IMR-90 (cell line): Measurements from ENCODE around the gene STAT5B. TPM values are rescaled to one million over a fixed set of nuclear protein-coding genes. Genes with fewer than 3 reads are reported as not detected.

Experiments
- ATAC-seq: fragments of 200-7000 bp; cut with Tn5 transposase; 2 replicates; pipeline ENCODE4 v1.9.1; 2020; ENCODE audit warnings: low read depth, mild to moderate bottlenecking, moderate library complexity
- BruUV-seq: library from RNA; stranded (reverse); fragments of 400-500 nt; replicated peaks from 2 replicates; lab custom pipeline; 2021; lab: Mats Ljungman, UMichigan
- CTCF ChIA-PET: fragments of 300-600 bp; formaldehyde crosslinking; extraction: SDS; loops from one replicate; lab custom pipeline; 2021; ENCODE audit warnings: antibody characterized with exemption; lab: Yijun Ruan, JAX
- POLR2A ChIA-PET: fragments of 300-600 bp; sonication (Branson Sonifier 250); formaldehyde crosslinking; loops from one replicate; lab custom pipeline; 2022; ENCODE audit warnings: antibody characterized with exemption; ENCODE audit not compliant: unreplicated experiment; lab: Charles Lee
- DNase-seq: peaks from one replicate; pipeline ENCODE4 v3.0.0; 2013
- H2AFZ ChIP-seq: replicated peaks from 2 replicates; pipeline ENCODE3; 2013; ENCODE audit warnings: low read length, mild to moderate bottlenecking; ENCODE audit not compliant: poor library complexity
- H2AK5ac ChIP-seq: 2 replicates; pipeline ENCODE4 v1.6.1; 2013; ENCODE audit warnings: low read depth, low read length, inconsistent platforms
- H2AK9ac ChIP-seq: replicated peaks from 2 replicates; pipeline ENCODE3; 2013; ENCODE audit warnings: mild to moderate bottlenecking, low read depth, low read length, moderate library complexity; ENCODE audit not compliant: poor library complexity
- H2BK120ac ChIP-seq: 2 replicates; pipeline ENCODE4 v1.6.1; 2013; ENCODE audit warnings: low read depth, low read length, inconsistent platforms
- H2BK15ac ChIP-seq: 3 replicates; pipeline ENCODE4 v1.6.1; 2013; ENCODE audit warnings: low read depth, low read length, inconsistent platforms
- H2BK20ac ChIP-seq: 2 replicates; pipeline ENCODE4 v1.6.1; 2013; ENCODE audit warnings: low read depth, mild to moderate bottlenecking, inconsistent platforms, low read length, moderate library complexity
- H2BK5ac ChIP-seq: 2 replicates; pipeline ENCODE4 v1.6.1; 2013; ENCODE audit warnings: mild to moderate bottlenecking, low read depth, low read length, inconsistent platforms; ENCODE audit not compliant: poor library complexity, severe bottlenecking
- H3K14ac ChIP-seq: replicated peaks from 2 replicates; pipeline ENCODE4 v1.6.1; 2013; ENCODE audit warnings: low read depth, low read length, inconsistent platforms
- H3K18ac ChIP-seq: 2 replicates; pipeline ENCODE4 v1.6.1; 2013; ENCODE audit warnings: low read depth, low read length, control low read depth
- H3K23ac ChIP-seq: 2 replicates; pipeline ENCODE4 v1.6.1; 2013; ENCODE audit warnings: low read depth, low read length, inconsistent platforms
- H3K27ac ChIP-seq: 2 replicates; pipeline ENCODE4 v1.5.1; 2013; ENCODE audit warnings: mild to moderate bottlenecking, control low read depth, low read length; ENCODE audit not compliant: insufficient read depth
- H3K27me3 ChIP-seq: 2 replicates; pipeline ENCODE4 v1.6.1; 2013; ENCODE audit warnings: low read length; ENCODE audit not compliant: control insufficient read depth, insufficient read depth
- H3K36me3 ChIP-seq: 2 replicates; pipeline ENCODE4 v1.6.1; 2013; ENCODE audit warnings: low read length, mixed read lengths; ENCODE audit not compliant: control insufficient read depth, insufficient read depth
- H3K4ac ChIP-seq: 2 replicates; pipeline ENCODE4 v1.6.1; 2013; ENCODE audit warnings: low read depth, low read length, inconsistent platforms
- H3K4me1 ChIP-seq: 2 replicates; pipeline ENCODE4 v1.6.1; 2013; ENCODE audit warnings: low read length, mixed read lengths; ENCODE audit not compliant: control insufficient read depth, insufficient read depth
- H3K4me2 ChIP-seq: 2 replicates; pipeline ENCODE4 v1.6.1; 2013; ENCODE audit warnings: low read depth, mild to moderate bottlenecking, control low read depth, low read length, moderate library complexity
- H3K4me3 ChIP-seq: 2 replicates; pipeline ENCODE4 v1.5.1; 2013; ENCODE audit warnings: low read depth, mild to moderate bottlenecking, control low read depth, low read length, moderate library complexity; ENCODE audit not compliant: insufficient read depth
- H3K56ac ChIP-seq: 2 replicates; pipeline ENCODE4 v1.6.1; 2013; ENCODE audit warnings: low read length, inconsistent platforms; ENCODE audit not compliant: insufficient read depth; ENCODE audit errors: extremely low read depth
- H3K79me1 ChIP-seq, 2 experiments: 2 replicates each; pipeline ENCODE4 v1.6.1; 2013; ENCODE audit warnings: low read length in 2 of 2, inconsistent platforms in 1 of 2, low read depth in 1 of 2
- H3K9ac ChIP-seq: 2 replicates; pipeline ENCODE4 v1.6.1; 2013; ENCODE audit warnings: low read depth, low read length, control low read depth
- H3K9me1 ChIP-seq: 2 replicates; pipeline ENCODE4 v1.6.1; 2013; ENCODE audit warnings: low read length, inconsistent platforms; ENCODE audit not compliant: insufficient read depth
- H3K9me3 ChIP-seq: 2 replicates; pipeline ENCODE4 v1.6.1; 2013; ENCODE audit warnings: low read length; ENCODE audit not compliant: control insufficient read depth, insufficient read depth
- H4K20me1 ChIP-seq: 2 replicates; pipeline ENCODE4 v1.6.1; 2013; ENCODE audit warnings: low read length, inconsistent platforms; ENCODE audit not compliant: insufficient read depth
- H4K5ac ChIP-seq: 2 replicates; pipeline ENCODE4 v1.6.1; 2013; ENCODE audit warnings: mild to moderate bottlenecking, low read depth, low read length, control low read depth
- H4K8ac ChIP-seq, 2 experiments: 2 replicates each; pipeline ENCODE4 v1.6.1; 2013; ENCODE audit warnings: low read depth in 2 of 2, low read length in 2 of 2, control low read depth in 1 of 2, inconsistent platforms in 1 of 2
- H4K91ac ChIP-seq: 2 replicates; pipeline ENCODE4 v1.6.1; 2013; ENCODE audit warnings: low read depth, low read length, inconsistent platforms; ENCODE audit not compliant: insufficient read depth
- BHLHE40 ChIP-seq: fragments of 150-350 bp; IDR thresholded peaks from 2 replicates; pipeline ENCODE4 v1.6.1; 2016; ENCODE audit warnings: mild to moderate bottlenecking, low read depth, low read length
- CHD1 ChIP-seq: IDR thresholded peaks from 2 replicates; pipeline ENCODE4 v1.6.1; 2012; ENCODE audit warnings: low read depth, low read length, improper control_type of control experiment
- NFE2L2 ChIP-seq: fragments of 150-350 bp; IDR thresholded peaks from 2 replicates; pipeline ENCODE4 v1.6.1; 2016; ENCODE audit warnings: low read depth, mild to moderate bottlenecking, low read length
- WGBS, 2 experiments: methylation state at CpG; one replicate each; pipeline versions ENCODE4 v1.1.5 to v1.1.7; 2013; ENCODE audit warnings: missing lambda C conversion rate in 2 of 2; ENCODE audit not compliant: insufficient read length in 1 of 2; ENCODE audit errors: extremely low coverage in 2 of 2; 5-methylcytosine and 5-hydroxymethylcytosine counted together
- dilution Hi-C: fragments of 300-500 bp; cut with HindIII; formaldehyde crosslinking; loops from one replicate; pipeline ENCODE4 v1.14.3; 2018; ENCODE audit warnings: low sequenced_read_pairs; ENCODE audit not compliant: unreplicated experiment
- in situ Hi-C: fragments of 300-500 bp; cut with MboI; formaldehyde crosslinking; loops from 3 replicates; pipeline ENCODE4 v1.14.3; 2019; ENCODE audit warnings: low sequenced_read_pairs, inconsistent platforms, mixed read lengths
- intact Hi-C: fragments of 100-400 bp; cut with micrococcal nuclease; formaldehyde crosslinking; loops from 2 replicates; pipeline ENCODE4 v1.10.0; 2022
- polyA plus RNA-seq, 3 experiments: library from polyadenylated mRNA; depleted of rRNA; stranded (reverse); fragments of >200 nt; gene quantifications; 2 replicates each; pipeline ENCODE4 v1.2.3, GENCODE V29; 2012; ENCODE audit warnings: low replicate concordance in 1 of 3
- total RNA-seq: library from RNA; depleted of rRNA; stranded (reverse); fragments of >200 nt; gene quantifications from 2 replicates; pipeline ENCODE4 v1.2.3, GENCODE V29; 2012; rRNA removed

The STAT5B gene
- total and polyA plus RNA-seq, 2 of the 4 experiments (the other 2 are of a cell fraction): 24.4 to 29.6 TPM

- Histone ChIP-seq H3K4me2 (peak overlapping the region; percentile 94), H3K9me3 (no peaks in the 10 kb centered on the region), H2BK15ac (no peak overlapping the region), H3K36me3 (peaks cover 10% of the 10 kb centered on the region; the same call in 1 of the 2 replicates), H3K27me3 (no peaks in the 10 kb centered on the region), H2BK5ac (peak overlapping the region; percentile 69), H2AK9ac (peak overlapping the region; percentile 97), H3K56ac (peak overlapping the region; percentile 92), H3K9ac (peak overlapping the region; percentile 93), H3K14ac (peak overlapping the region; percentile 90), H3K27ac (peak overlapping the region; percentile 88), H3K4me3 (peak overlapping the region; percentile 77), H3K4ac (peak overlapping the region; percentile 90), H4K8ac (peak overlapping the region; percentile 82 to 83), H4K20me1 (peaks cover 52% of the 10 kb centered on the region), H4K91ac (peak overlapping the region; percentile 69), H3K18ac (peak overlapping the region; percentile 1; the same call in 1 of the 2 replicates), H2BK20ac (no peak overlapping the region), H3K9me1 (peaks cover 21% of the 10 kb centered on the region), H3K23ac (peak overlapping the region; percentile 94), H2BK120ac (no peak overlapping the region; the same call in 1 of the 2 replicates), H4K5ac (no peak overlapping the region; the same call in 1 of the 2 replicates), H2AFZ (peak overlapping the region; percentile 94), H3K4me1 (peaks cover 7% of the 10 kb centered on the region), H2AK5ac (peak overlapping the region; percentile 85), H3K79me1 (peaks cover 3 to 59% of the 10 kb centered on the region in 2 experiments; a peak in 3 of 4 replicates)
- intact Hi-C loops (no loop called here), dilution Hi-C loops (no loop called here), in situ Hi-C loops (no loop called here)
- TF ChIP-seq BHLHE40: peak; percentile 83
- TF ChIP-seq NFE2L2: no peak
- TF ChIP-seq CHD1: 0 out of 2 replicates have a peak, but pooled peaks have one; percentile 41
- DNase-seq (peak; percentile 29), ATAC-seq (peak; percentile 6; the same call in 1 of the 2 replicates)
- no TSS peak for BruUV-seq
- WGBS, 2 experiments: no CpG with 5 or more reads among the region's 15 CpGs
- CTCF ChIA-PET: interaction anchor here (0.8 kb wide), 1 partner anchor 364 kb away, joined by 3 read pairs; no protein-coding TSS in a partner anchor
- POLR2A ChIA-PET: no interaction called here
These were observed 122.1 kb downstream of the STAT5B start for GRCh38 chr17:42153919-42154742.

Other genes with a start within 250 kb of the STAT5B start
- gene C17orf113, start 225.8 kb downstream of the STAT5B start, total RNA-seq: under 0.01 TPM in 1 of 2 replicates, not detected in the other
- gene C17orf113, start 225.8 kb downstream of the STAT5B start, polyA plus RNA-seq (2012; rRNA removed): 0.03 and 0.07 TPM in 2 replicates
- gene ZNF385C, start 177.9 kb downstream of the STAT5B start, total RNA-seq: not detected in 2 replicates
- gene ZNF385C, start 177.9 kb downstream of the STAT5B start, polyA plus RNA-seq (2012; rRNA removed): not detected in 2 replicates
- 1.1 and 1.4 TPM in 2 replicates for gene DHX58, start 163.7 kb downstream of the STAT5B start, total RNA-seq
- 1.9 and 2.8 TPM in 2 replicates for gene DHX58, start 163.7 kb downstream of the STAT5B start, polyA plus RNA-seq (2012; rRNA removed)
- 5.3 and 6.3 TPM in 2 replicates for gene KAT2A, start 155.0 kb downstream of the STAT5B start, total RNA-seq
- gene KAT2A, start 155.0 kb downstream of the STAT5B start, polyA plus RNA-seq (2012; rRNA removed): 28.2 and 31.4 TPM in 2 replicates
- gene HSPB9, start 153.6 kb downstream of the STAT5B start, total RNA-seq: not detected in 2 replicates
- gene HSPB9, start 153.6 kb downstream of the STAT5B start, polyA plus RNA-seq (2012; rRNA removed): not detected in 2 replicates
- gene RAB5C, start 121.4 kb downstream of the STAT5B start, total RNA-seq: 112 and 126 TPM in 2 replicates
- gene RAB5C, start 121.4 kb downstream of the STAT5B start, polyA plus RNA-seq (2012; rRNA removed): 277 and 312 TPM in 2 replicates
- not detected in 2 replicates for gene KCNH4, start 95.2 kb downstream of the STAT5B start, total RNA-seq
- gene KCNH4, start 95.2 kb downstream of the STAT5B start, polyA plus RNA-seq (2012; rRNA removed): 0.03 and 0.06 TPM in 2 replicates
- gene HCRT, start 90.9 kb downstream of the STAT5B start, total RNA-seq: not detected in 2 replicates
- gene HCRT, start 90.9 kb downstream of the STAT5B start, polyA plus RNA-seq (2012; rRNA removed): not detected in 2 replicates
- gene GHDC, start 81.9 kb downstream of the STAT5B start, total RNA-seq: 4.4 and 8.1 TPM in 2 replicates
- 5.2 and 6.1 TPM in 2 replicates for gene GHDC, start 81.9 kb downstream of the STAT5B start, polyA plus RNA-seq (2012; rRNA removed)
- gene STAT5A, start 12.1 kb upstream of the STAT5B start, total RNA-seq: 1.3 and 1.4 TPM in 2 replicates
- gene STAT5A, start 12.1 kb upstream of the STAT5B start, polyA plus RNA-seq (2012; rRNA removed): 1.4 and 1.5 TPM in 2 replicates
- 61.9 and 66.3 TPM in 2 replicates for gene STAT3, start 112.1 kb upstream of the STAT5B start, total RNA-seq
- 47.2 and 48.0 TPM in 2 replicates for gene STAT3, start 112.1 kb upstream of the STAT5B start, polyA plus RNA-seq (2012; rRNA removed)
- gene CAVIN1, start 146.9 kb upstream of the STAT5B start, total RNA-seq: 556 and 644 TPM in 2 replicates
- gene CAVIN1, start 146.9 kb upstream of the STAT5B start, polyA plus RNA-seq (2012; rRNA removed): 491 and 533 TPM in 2 replicates
- gene ATP6V0A1, start 182.5 kb upstream of the STAT5B start, total RNA-seq: 18.8 and 23.6 TPM in 2 replicates
- 34.0 and 36.2 TPM in 2 replicates for gene ATP6V0A1, start 182.5 kb upstream of the STAT5B start, polyA plus RNA-seq (2012; rRNA removed)